HG02970 (cell line): ENCODE results near the gene ZMYND10.

Experiments
- ATAC-seq: cut with Tn5 transposase; IDR thresholded peaks from one replicate; pipeline ENCODE4 v1.9.1; 2021; ENCODE audit warnings: mild to moderate bottlenecking, moderate library complexity, moderate number of reproducible peaks; ENCODE audit not compliant: unreplicated experiment, low FRiP score

ZMYND10 gene

DNA sequence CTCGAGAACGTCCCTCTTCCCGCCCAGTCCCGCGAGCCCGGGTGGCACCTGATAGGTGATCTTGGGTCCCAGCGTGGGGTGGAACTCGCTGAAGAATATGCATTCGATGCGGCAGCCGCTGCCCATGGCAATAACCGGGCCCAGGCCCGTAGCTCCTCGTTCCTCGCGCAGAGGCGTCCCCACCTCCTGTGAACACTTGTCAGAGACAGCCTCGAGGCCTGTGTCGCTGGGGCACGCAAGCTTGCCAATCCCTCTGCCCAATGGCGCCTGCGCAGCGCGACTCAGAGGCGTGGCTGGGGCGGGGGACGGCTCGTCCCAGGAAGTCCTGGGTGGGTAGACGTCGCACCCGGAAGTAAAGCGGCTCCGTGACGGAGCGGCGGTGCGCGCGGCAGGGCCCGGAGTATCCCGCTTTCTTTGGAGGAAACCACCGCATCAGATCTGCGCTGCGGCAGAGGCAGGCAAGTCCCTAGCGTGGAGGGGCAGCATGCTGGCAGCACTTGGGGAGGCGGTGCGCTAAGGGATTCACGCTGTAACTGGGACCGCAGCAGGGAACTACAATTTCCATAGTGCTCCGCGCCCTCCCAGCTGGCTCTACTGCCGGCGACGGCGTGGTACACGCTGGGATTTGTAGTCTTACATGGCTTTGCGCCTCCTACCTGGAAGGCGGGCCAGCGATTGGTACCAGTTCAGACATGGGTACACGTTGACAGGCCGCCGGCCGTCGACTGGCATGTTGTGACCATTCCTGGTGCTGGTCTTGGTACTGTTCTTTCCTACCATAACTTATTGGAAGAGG lies 5.2 kb upstream of the ZMYND10 start, which contains the start of the genes CYB561D2 and NPRL2:
Gene CYB561D2, plus strand, starts transcription at position 336 of the 796 bp plus-strand sequence. CDS start 572 bp downstream, outside the sequence.
Gene NPRL2, minus strand, starts transcription at position 249 of the 796 bp plus-strand sequence. Its CDS starts 123 bp downstream, at position 126.
- ATAC-seq = peak; percentile 79

DNA sequence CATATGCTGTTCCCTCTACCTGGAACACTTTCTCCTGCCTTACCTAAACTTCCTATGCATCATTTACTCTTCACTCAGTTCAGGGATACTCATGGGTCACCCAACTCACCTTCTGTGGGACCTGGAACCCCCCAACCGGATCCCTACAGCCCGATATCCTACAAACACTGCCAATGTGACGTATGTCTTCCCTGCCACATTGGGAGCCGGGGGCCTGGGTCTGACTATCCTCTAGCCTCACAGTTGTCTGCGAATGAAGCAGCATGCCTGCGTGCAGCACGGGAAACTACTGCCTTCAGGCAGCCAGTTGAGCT lies 4.6 kb upstream of the ZMYND10 start:
- ATAC-seq = no peak

DNA sequence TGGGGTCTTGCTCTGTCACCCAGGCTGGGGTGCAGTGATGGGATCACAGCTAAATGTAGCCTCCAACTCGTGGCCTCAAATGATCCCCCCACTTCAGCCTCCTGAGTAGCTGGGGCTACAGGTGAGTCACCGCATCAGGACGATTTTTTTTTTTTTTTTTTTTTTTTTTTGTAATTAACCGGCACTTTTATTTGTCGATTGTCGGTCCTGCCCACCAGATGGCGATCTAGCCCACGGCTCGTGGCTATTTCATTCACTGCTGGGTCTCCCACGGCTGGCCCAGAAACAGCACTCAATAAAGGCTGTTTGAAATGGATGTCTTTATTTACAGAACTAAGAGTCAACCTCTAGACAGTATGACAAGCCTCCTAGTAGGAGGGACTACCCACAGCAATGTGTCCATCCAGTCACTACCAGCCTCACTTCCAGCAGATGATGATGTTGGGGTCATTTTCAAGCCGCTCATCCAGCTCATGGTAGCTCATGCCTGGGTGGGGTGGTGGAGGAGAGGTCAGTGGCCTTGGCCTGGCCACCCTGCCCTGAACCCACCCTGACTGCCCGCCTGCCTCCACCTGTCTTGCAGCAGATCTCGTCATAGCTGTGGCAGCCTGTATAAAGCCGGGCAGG lies 1.8 kb upstream of the ZMYND10 start:
- no peak for ATAC-seq

DNA sequence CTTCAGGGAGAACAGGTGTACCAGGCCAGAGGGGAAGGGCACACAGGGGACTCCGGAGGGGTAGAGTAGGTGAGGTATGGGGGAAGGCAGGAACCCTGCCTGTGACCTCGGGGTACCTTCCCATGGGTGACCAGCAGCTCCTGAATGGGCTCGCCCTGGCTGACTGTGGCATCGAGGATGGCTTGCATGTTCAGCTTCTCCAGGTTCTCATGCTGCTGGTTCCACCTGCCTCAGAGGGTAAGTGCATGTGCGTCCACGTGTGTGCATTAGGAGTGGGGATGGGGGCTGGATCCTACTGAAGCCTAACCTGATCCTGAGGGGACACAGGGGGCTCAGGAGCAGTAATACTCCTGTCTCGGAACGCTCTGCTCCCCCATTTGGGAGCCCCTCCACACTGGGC lies 524 bp downstream of the ZMYND10 start:
- no peak for ATAC-seq

DNA sequence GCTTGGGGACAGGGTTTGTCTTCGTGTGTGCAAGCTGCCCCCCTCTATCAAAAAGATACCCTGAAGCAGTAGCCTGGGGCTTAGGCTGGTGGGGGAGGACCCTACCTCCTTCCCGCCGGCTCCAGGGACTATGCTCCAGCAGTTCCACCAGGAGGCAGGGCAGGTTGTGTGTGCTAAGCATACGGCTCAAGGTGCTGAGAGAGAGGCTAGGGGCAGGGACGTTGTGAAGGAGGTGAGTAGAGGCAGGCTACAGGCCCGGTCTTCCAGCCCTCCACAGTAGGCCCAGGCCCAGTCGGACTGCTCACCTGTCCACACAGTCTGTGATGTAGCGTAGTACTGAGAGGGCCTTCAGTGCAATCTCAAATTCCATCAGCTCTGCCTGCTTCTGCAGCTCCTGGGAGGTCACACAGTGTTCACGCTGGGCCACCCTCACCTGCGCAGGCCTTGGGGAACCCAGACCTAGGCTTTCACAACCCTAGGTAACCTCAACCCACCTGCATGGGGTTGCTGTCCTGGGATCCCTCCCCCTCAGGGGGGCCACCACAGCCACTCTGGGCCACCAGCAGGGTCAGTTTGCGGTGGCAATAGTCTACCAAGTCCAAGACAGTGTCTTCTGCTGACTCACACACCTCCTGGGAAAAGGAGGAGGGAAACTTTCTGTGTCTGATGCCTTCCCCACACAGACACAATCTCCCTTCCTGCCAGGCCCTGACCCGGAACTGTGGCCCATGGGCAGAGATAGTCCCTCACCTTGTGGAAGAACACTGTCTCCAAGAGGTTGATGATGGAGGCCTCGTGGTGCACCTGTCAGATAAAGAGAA lies 2.5 kb downstream of the ZMYND10 start:
- ATAC-seq = no peak

DNA sequence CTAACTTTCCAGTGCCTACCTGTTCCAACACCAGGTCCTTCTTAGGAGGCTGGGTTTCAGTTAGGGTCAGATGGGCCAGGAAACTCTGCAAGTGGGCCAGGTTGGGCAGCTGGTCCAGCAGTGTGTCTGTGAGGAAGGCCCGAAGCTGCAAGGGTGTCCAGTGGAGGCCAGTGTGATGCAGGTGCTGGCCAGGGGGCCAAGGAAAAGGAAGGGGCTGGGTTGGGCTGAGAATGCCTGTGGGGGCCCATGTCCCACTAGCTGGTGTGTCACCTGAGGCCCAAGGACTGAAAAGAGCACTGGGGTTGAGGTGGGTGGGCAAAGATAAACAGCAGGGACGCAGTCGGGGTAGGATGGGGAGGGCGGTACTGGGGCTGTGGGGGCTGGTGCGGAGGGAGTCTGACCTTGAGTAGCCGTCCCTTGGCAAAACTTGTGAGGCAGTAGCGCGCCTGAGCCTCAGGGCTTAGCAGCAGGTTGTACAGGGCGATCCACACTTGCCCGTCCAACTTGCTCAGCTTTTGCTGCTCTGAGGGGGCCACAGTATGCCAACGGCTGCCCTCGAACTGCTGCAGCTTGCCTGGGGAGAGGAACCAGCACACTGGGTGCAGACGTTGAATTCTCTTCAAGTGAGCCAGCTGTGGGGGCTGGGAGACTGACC lies 3.4 kb downstream of the ZMYND10 start:
- ATAC-seq = no peak

DNA sequence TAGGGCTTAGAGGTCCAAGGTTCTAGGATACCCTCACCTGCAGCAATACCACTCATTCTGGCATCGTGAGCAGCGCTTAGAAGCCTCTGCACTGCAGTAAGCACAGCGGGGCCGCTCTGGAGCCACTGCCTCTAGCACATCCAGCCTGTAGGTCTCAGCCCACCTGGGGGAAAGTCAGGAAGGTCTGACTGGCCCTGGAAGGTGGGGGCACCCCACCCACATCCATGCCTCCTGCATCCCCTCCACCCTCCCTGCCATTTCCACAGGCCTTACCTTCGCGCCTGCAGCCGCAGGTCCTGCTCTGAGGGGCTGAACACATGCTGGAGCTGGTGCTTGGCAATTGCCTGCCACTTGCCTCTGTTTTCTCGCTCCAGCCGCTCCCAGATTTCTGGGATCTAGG lies 4.0 kb downstream of the ZMYND10 start:
- ATAC-seq = no peak

DNA sequence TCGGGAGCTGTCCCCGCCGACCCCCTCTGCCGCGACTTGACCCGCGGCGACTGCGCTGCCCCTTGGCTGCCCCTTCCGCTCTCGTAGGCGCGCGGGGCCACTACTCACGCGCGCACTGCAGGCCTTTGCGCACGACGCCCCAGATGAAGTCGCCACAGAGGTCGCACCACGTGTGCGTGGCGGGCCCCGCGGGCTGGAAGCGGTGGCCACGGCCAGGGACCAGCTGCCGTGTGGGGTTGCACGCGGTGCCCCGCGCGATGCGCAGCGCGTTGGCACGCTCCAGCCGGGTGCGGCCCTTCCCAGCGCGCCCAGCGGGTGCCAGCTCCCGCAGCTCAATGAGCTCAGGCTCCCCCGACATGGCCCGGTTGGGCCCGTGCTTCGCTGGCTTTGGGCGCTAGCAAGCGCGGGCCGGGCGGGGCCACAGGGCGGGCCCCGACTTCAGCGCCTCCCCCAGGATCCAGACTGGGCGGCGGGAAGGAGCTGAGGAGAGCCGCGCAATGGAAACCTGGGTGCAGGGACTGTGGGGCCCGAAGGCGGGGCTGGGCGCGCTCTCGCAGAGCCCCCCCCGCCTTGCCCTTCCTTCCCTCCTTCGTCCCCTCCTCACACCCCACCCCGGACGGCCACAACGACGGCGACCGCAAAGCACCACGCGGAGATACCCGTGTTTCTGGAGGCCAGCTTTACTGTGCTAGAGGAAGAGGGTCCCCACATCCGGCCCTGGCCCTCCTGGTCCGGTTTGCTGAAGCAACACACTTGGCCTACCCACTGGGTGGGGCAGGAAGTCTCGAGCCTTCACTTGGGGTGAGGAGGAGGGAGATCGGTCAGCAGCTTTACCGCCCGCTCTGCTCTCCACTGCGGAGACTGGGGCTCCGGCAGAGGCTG lies 4.8 kb downstream of the ZMYND10 start, which contains the start of gene RASSF1:
Gene RASSF1, minus strand, starts transcription at position 389 of the 882 bp plus-strand sequence. Its CDS starts 31 bp downstream, at position 358.
- no peak for ATAC-seq

DNA sequence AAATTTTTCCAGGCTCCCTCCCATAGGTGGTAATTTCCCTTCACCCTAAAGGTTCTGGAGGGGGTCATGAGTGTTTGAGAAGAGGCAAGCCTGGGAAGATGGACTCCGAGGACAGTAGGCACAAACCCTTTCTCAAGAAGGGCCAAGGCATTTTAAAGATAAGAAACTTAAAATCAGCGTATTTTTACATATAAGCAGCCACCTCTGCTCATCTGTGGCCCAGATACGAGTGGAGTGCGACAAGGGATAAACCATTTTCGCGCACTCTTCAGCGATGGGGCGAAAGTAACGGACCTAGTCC lies 5.4 kb downstream of the ZMYND10 start:
- ATAC-seq = no peak

DNA sequence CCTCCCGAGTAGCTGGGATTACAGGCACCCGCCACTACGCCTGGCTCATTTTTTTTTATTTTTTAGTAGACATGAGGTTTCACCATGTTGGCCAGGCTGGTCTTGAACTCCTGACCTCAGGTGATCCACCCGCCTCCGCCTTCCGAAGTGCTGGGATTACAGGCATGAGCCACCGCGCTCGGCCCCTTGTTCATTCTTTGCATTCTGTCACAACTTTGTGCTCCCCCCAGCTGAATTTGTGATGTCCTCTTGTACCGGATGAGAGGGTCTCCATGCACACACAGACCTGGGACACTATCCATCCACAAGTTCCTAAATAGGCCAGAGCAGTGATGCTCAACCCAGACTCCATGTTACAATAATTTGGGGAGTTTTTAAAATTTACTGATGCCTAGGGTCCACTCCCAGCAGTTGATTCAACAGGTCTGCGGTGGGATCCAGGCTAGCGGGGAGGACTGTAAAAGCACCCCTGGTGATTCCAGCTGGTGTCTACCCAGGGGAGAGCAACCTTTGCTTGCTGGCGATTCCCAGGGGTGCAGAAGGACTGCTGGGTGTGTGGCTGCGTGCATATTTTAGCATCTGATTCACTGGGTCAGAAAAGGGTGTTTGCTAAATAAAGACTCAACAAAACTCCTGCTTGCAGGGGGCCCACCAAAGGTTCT lies 5.9 kb downstream of the ZMYND10 start:
- ATAC-seq = no peak

DNA sequence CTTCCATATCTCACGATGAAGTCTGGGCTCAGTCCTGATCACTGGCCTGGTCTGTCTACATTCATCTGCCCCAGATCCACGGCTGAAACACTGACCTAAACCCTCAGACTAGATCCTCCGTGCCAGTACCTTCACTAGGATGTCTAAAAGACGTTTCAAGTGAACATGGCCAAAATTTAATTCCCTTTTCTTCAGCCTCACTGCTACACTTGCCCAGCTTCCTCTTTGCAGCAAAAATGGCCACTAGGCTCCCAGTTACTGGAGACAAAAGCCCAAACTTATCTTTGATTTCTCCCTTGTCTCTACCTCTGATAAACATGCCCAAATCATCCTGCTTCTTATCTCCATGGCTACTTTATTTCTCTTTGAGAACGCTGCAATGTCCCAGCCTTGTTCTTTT lies 6.6 kb downstream of the ZMYND10 start:
- ATAC-seq = no peak

DNA sequence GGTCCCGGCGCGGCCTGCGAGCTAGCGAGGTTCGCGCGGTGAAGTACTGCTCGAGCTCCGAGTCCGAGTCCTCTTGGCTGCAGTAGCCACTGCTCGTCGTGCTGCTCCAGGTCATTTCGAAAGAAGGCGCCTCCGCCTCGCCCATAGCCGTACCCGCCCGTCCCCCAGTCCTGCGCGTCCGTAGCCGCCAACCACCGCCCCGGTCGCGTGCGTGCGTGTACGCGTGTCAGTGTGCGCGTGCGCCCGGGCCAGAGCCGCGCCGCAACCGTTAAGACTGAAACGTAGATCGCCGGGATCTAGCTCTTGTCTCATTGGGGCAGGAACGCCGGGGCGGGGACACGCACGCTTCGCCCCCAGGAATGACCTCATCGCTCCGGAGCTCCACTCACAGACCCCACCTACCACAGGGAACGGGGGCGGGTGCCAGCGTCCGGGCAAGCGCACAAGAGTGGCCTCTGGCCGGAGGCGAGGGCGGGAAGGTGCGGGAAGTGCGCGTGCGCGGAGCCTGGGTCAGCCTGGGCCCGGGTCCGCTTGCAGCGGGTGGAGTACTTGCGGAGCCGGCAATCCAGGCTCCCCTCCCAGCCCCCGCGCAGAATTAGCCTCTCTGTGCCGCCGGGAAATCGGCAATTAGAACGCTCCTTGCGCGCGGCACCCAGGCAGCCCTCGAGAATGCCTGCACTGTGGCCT lies 8.2 kb downstream of the ZMYND10 start:
- ATAC-seq = peak; percentile 85

DNA sequence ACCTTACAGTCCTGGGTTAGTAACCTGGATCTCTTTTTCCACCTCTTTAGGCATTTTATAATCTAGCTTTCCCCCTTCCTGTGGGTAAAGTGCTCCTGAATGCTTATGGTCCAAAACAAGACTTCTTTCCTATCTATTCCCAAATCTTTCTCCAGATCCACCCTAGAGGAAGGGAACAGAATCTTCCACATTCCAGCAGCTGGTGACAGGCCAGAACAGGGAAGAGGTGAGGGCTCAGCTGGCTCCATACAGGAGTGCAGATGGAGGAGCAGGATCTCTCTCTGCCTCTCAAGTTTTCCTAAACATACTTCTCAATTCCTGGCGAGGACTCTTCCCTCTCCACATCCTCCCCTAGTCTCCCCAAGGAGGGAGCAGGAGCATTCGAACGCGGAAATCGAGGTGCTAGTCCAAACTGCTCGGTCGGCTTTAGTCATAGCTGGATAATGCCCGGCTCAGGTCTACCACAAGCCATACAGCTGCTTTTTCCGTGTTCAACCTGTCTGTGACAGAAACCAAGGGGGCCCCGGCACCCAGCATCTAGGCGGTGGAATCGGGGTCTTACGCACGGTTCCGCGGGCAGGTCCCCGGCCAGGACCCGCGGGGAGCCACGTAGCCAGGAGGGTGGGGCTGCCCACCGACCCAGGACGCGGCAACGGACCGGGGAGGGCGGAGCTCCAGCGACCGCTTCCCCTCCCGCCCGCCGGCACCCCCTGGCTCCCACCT lies 8.9 kb downstream of the ZMYND10 start:
- ATAC-seq = peak; percentile 33

DNA sequence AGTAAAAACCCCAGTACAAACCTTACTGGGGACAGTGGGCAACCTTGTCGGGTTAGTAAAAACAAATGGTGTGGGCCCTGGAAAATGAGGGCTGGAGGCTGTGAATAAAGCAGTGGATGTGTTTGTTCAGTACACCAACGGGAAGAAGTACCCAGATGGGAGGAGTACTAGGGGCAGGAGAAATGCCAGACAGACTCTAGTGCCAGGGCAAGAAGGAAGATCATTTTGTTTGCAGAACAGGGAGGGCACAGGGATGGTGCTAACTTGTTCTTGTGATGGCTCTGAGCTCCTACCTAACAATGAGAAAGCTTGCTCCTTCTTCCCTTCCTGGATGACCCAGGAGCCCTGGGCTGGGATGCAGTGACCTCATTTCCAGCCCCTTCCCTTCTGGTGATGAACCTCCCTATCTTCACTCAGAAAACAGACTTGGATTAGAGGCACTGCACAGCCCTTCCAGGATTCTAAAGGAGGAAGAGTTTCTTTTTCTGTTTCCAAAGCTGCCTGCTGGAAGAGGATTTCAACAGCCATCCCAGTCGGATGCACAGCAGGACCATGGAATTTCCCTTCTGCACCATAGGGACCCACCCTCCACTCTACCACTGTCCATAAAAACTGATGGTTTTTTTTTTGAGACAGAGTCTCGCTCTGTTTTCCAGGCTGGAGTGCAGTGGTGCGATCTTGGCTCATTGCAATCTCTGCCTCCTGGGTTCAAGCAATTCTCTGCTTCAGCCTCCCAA lies 11.0 kb downstream of the ZMYND10 start:
- no peak for ATAC-seq

DNA sequence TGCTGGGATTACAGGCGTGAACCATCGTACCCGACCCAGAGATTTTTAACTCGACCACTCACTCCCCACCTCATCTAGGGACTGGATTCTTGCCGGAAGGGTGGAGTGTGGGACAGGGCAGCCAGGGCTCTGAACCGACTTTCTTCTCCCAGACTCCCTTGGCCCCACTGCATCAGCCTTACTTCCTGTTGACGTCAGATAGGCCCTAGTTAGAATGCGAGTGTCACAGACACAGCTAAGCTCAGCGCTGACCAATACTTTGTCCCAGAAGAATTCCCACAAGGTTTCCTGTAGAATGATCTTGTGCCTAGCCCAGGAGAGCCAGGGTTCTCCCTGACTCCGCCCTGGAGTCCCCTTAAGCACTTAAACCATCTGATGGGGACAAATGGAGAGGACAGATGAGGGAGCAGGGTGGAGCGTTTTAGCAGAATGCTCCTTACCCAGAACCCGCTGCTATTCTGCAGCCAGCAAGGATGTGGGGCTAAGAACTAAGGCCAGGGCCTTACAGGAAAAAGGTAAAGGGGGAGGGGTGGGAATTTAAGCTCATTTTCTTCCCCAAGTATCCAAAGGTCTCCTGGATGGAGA lies 11.7 kb downstream of the ZMYND10 start:
- ATAC-seq = no peak

DNA sequence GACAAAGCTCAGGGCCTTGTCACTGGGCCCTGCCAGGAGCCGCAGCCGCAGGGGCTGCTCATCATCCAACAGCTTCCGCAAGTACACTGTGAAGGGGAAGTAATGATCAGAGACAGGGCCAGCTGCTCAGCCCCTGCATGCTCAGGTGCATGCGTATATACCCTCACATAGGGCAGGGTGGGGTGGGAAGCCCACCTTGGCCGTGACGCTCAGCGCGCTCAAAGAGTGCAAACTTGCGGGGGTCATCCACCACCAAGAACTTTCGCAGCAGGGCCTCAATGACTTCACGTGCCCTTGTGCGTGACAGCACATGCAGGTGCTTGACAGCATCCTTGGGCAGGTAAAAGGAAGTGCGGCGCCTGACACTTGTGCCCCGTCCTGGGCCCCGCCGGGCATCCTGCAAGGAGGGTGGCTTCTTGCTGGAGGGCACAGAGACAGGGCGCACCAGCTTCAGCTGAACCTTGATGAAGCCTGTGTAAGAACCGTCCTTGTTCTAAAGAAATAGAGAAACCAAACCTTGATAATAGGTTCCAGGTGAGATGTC lies 14.1 kb downstream of the ZMYND10 start:
- ATAC-seq = no peak

DNA sequence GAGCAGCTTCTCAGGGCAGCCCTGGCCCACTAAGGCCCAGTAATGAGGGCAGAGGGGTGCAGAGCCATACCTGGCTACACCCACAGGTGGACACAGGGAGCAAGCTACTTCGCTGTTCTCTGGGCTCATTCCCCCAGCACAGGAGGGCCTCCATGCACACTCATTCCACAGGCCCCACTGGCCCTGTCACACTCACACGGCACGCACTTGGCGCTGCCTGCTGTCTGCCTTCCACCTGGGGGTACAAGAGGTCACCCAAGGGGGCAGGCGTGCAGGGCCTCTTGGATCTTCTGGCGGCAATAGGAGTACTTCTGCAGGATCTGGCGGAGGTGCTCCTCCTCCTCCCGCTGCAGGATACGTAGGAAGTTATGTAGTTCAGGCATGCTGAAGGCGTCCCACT lies 15.2 kb downstream of the ZMYND10 start:
- no peak for ATAC-seq
